ENCODE measurements around the gene MEGF6. TPM values are rescaled to one million over a fixed set of nuclear protein-coding genes. Genes with fewer than 3 reads are reported as not detected.

MEGF6 gene
- total and polyA plus RNA-seq, 2 experiments from 2014 or later = 11.6 to 21.9 TPM

DNA sequence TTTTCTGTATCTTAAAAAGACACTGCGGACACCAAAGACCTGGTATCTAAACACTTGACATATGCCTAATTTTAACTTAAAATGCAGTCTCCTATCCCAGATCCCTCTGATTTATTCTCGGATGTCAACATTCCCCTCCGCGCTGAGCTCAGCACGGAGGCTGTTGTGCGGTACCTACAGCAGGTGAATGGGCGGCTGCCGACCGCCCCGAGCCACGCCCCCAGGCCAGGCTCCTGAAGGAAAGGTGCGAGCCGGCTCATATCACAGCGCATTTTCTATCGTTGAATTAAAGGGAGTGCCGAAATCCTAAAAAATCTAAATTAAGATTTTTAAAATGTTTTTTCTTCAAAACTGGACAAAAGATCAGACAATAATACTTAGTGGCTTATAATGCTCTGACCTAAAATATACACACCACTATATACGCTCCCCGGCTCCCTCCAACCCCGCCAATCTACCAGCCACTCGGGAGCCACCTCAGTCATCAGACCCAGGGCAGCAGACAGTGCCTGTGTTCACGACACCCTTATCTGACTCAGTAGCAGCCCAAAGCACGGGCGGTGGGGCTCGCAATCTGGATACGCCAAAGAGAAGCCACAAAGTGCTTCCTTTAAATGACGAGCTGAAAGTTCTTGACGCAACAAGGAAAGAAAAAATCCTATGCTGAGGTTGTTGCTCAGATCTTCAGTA is 34.5 kb upstream of the MEGF6 start:
- no peak for DNase-seq (ENCODE audit: low spot score)
- H3K36me3 ChIP-seq (replicated peaks; ENCODE audit: insufficient read depth, low read depth) = no peaks in the 10 kb centered on the region
- H3K9me2 ChIP-seq (replicated peaks; ENCODE audit: insufficient read depth) = no peaks in the 10 kb centered on the region
- no peaks in the 10 kb centered on the region for H3K9me3 ChIP-seq (ENCODE audit: low read depth)
- 96% methylated on average over 27 of the region's 27 CpGs for WGBS (ENCODE audit: low lambda C conversion rate, missing lambda C conversion rate)
- H3K27me3 ChIP-seq = peaks cover 7% of the 10 kb centered on the region
- no peak overlapping the region for H2AFZ ChIP-seq
- no peak overlapping the region for H3K27ac ChIP-seq
- peaks cover 11% of the 10 kb centered on the region for H3K79me2 ChIP-seq
- H3K4me3 ChIP-seq = no peak overlapping the region
- TF ChIP-seq EZH2phosphoT487 (IDR thresholded peaks at IDR 0.05; ENCODE audit: low read depth, severe bottlenecking, unreplicated experiment) (no peak), EZH2 (IDR thresholded peaks at IDR 0.05; ENCODE audit: borderline replicate concordance) (no peak)
- TF ChIP-seq, protein P1, sequence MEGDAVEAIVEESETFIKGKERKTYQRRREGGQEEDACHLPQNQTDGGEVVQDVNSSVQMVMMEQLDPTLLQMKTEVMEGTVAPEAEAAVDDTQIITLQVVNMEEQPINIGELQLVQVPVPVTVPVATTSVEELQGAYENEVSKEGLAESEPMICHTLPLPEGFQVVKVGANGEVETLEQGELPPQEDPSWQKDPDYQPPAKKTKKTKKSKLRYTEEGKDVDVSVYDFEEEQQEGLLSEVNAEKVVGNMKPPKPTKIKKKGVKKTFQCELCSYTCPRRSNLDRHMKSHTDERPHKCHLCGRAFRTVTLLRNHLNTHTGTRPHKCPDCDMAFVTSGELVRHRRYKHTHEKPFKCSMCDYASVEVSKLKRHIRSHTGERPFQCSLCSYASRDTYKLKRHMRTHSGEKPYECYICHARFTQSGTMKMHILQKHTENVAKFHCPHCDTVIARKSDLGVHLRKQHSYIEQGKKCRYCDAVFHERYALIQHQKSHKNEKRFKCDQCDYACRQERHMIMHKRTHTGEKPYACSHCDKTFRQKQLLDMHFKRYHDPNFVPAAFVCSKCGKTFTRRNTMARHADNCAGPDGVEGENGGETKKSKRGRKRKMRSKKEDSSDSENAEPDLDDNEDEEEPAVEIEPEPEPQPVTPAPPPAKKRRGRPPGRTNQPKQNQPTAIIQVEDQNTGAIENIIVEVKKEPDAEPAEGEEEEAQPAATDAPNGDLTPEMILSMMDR (IDR thresholded peaks at IDR 0.05; ENCODE audit: poor library complexity) = no peak
- H3K4me1 ChIP-seq (ENCODE audit: insufficient read depth) = peaks cover 6% of the 10 kb centered on the region
- H3K4me2 ChIP-seq = no peak overlapping the region
- H4K20me1 ChIP-seq (ENCODE audit: insufficient read depth, poor library complexity, severe bottlenecking) = no peaks in the 10 kb centered on the region

DNA sequence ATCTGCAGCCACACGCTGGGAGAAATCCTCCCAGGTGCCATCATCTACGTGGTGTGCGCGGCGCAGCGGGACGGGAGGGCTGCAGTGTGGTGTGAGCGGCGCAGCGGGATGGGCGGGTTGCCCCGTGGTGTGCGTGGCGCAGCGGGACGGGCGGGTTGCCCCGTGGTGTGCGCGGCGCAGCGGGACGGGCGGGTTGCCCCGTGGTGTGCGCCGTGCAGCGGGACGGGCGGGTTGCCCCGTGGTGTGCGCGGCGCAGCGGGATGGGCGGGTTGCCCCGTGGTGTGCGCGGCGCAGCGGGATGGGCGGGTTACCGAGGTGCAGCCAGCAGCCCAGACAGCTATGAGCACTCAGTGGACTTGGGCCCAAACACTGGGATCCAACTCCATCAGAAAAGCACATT is 33.9 kb upstream of the MEGF6 start:
- no peaks in the 10 kb centered on the region for H3K9me2 ChIP-seq (replicated peaks; ENCODE audit: insufficient read depth)
- H3K9me3 ChIP-seq (ENCODE audit: low read depth) = no peaks in the 10 kb centered on the region
- H2AFZ ChIP-seq = no peak overlapping the region
- over 99% methylated on average over 22 of the region's 43 CpGs for WGBS (ENCODE audit: low lambda C conversion rate, missing lambda C conversion rate)
- no peaks in the 10 kb centered on the region for H3K36me3 ChIP-seq (replicated peaks; ENCODE audit: insufficient read depth, low read depth)
- DNase-seq (ENCODE audit: low spot score) = no peak
- H3K27ac ChIP-seq = no peak overlapping the region
- no peak overlapping the region for H3K4me2 ChIP-seq
- H3K4me1 ChIP-seq (ENCODE audit: insufficient read depth) = peaks cover 5% of the 10 kb centered on the region
- no peak overlapping the region for H3K4me3 ChIP-seq
- H3K27me3 ChIP-seq = peaks cover 2% of the 10 kb centered on the region
- peaks cover 11% of the 10 kb centered on the region for H3K79me2 ChIP-seq
- no peak for TF ChIP-seq EZH2 (IDR thresholded peaks at IDR 0.05; ENCODE audit: borderline replicate concordance)
- TF ChIP-seq, protein P1 (IDR thresholded peaks at IDR 0.05; ENCODE audit: poor library complexity) = no peak
- no peak for TF ChIP-seq EZH2phosphoT487 (IDR thresholded peaks at IDR 0.05; ENCODE audit: low read depth, severe bottlenecking, unreplicated experiment)
- H4K20me1 ChIP-seq (ENCODE audit: insufficient read depth, poor library complexity, severe bottlenecking) = no peaks in the 10 kb centered on the region

DNA sequence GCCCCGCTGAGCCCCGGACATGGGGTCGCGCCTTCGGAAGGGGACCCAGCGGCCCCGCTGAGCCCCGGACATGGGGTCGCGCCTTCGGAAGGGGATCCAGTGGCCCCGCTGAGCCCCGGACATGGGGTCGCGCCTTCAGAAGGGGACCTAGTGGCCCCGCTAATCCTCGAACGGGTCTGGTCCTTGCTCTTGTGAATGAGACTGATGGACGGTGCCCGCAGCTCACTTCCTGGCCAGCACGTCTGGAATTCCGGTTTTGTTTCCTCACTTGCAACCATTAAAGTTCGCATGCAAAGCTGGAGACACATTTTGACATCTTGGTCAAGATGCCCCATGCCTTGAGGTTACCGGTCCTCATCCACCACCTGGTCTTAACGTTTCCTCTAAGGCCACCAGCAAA is 33.0 kb upstream of the MEGF6 start:
- TF ChIP-seq EZH2phosphoT487 (IDR thresholded peaks at IDR 0.05; ENCODE audit: low read depth, severe bottlenecking, unreplicated experiment) (no peak), EZH2 (IDR thresholded peaks at IDR 0.05; ENCODE audit: borderline replicate concordance) (no peak)
- TF ChIP-seq, protein P1 (IDR thresholded peaks at IDR 0.05; ENCODE audit: poor library complexity) = no peak
- H3K9me3 ChIP-seq (ENCODE audit: low read depth) = no peaks in the 10 kb centered on the region
- no peaks in the 10 kb centered on the region for H3K27me3 ChIP-seq
- no peak overlapping the region for H3K27ac ChIP-seq
- peaks cover 5% of the 10 kb centered on the region for H3K4me1 ChIP-seq (ENCODE audit: insufficient read depth)
- H3K4me3 ChIP-seq = no peak overlapping the region
- no peaks in the 10 kb centered on the region for H3K36me3 ChIP-seq (replicated peaks; ENCODE audit: insufficient read depth, low read depth)
- H2AFZ ChIP-seq = no peak overlapping the region
- H4K20me1 ChIP-seq (ENCODE audit: insufficient read depth, poor library complexity, severe bottlenecking) = no peaks in the 10 kb centered on the region
- H3K9me2 ChIP-seq (replicated peaks; ENCODE audit: insufficient read depth) = no peaks in the 10 kb centered on the region
- WGBS (ENCODE audit: low lambda C conversion rate, missing lambda C conversion rate) = 97% methylated on average over 13 of the region's 25 CpGs
- H3K4me2 ChIP-seq = no peak overlapping the region
- no peak for DNase-seq (ENCODE audit: low spot score)
- peaks cover 8% of the 10 kb centered on the region for H3K79me2 ChIP-seq

Measured in hepatocyte (in vitro differentiated cells).